ENCODE measurements around the gene OST4. TPM values are rescaled to one million over a fixed set of nuclear protein-coding genes. Genes with fewer than 3 reads are reported as not detected.
"Not testable (repeated sequence)": the region's sequence is repeated elsewhere in the genome, so short reads cannot be mapped to it uniquely, and the experiment has no call there.

OST4 gene
- total RNA-seq, 1 donor from 2014 or later: 411 TPM

GRCh38 chr2:27083410-27084296, 12.2 kb upstream of the OST4 start:
- intact Hi-C loops (cut with DNase I): no loop called here
- ATAC-seq (no peak), DNase-seq (ENCODE audit: missing footprints) (no peak)

GRCh38 chr2:27082773-27083409, 11.4 kb upstream of the OST4 start:
- DNase-seq (ENCODE audit: missing footprints): no peak

GRCh38 chr2:27081984-27082772, 10.7 kb upstream of the OST4 start:
- intact Hi-C loops (cut with DNase I): no loop called here
- ATAC-seq (no peak), DNase-seq (ENCODE audit: missing footprints) (no peak)

More at GRCh38 chr2:27082773-27083409, 11.4 kb upstream of the OST4 start:
- intact Hi-C loops (cut with DNase I): no loop called here
- no peak for ATAC-seq

- DNase-seq (ENCODE audit: missing footprints) (no peak), ATAC-seq (no peak)
- intact Hi-C loops (cut with DNase I): no loop called here
These were observed 9.1 kb upstream of the OST4 start for GRCh38 chr2:27080603-27080936.

- DNase-seq (ENCODE audit: missing footprints) (no peak), ATAC-seq (no peak)
- intact Hi-C loops (cut with DNase I): no loop called here
These were observed 8.7 kb upstream of the OST4 start for GRCh38 chr2:27080140-27080469.

GRCh38 chr2:27079233-27080139, 8.0 kb upstream of the OST4 start:
- ATAC-seq: no peak
- intact Hi-C loops (cut with DNase I): no loop called here
- DNase-seq (ENCODE audit: missing footprints): no peak

GRCh38 chr2:27078267-27079194, 7.1 kb upstream of the OST4 start, which contains the start of gene EMILIN1:
Gene EMILIN1, plus strand, starts transcription at chr2:27078615. Its CDS starts 451 bp downstream, at chr2:27079066.
- intact Hi-C loops (cut with DNase I): no loop called here
- peak; percentile 80 for ATAC-seq
- peak; percentile 91 for DNase-seq (ENCODE audit: missing footprints)

- DNase-seq (ENCODE audit: missing footprints): no peak
- no peak for ATAC-seq
- intact Hi-C loops (cut with DNase I): no loop called here
These were observed 5.8 kb upstream of the OST4 start for GRCh38 chr2:27077231-27077630.

- intact Hi-C loops (cut with DNase I): no loop called here
- DNase-seq (ENCODE audit: missing footprints): no peak
- ATAC-seq: no peak
These were observed 4.9 kb upstream of the OST4 start for GRCh38 chr2:27076323-27076722.

- intact Hi-C loops (cut with DNase I); ATAC-seq; DNase-seq (ENCODE audit: missing footprints): not testable (repeated sequence)
These were observed 4.1 kb upstream of the OST4 start for GRCh38 chr2:27075566-27075871.

- no peak for ATAC-seq
- intact Hi-C loops (cut with DNase I): loop anchor here (5.0 kb wide), 1 partner anchor 43 kb away; the partner anchor contains the start of gene TMEM214
- peak; percentile 84 for DNase-seq (ENCODE audit: missing footprints)
These were observed 3.5 kb upstream of the OST4 start for GRCh38 chr2:27074738-27075565.

GRCh38 chr2:27073782-27074181, 2.3 kb upstream of the OST4 start:
- ATAC-seq (no peak), DNase-seq (ENCODE audit: missing footprints) (no peak)
- intact Hi-C loops (cut with DNase I): loop anchor here (5.0 kb wide), 1 partner anchor 41 kb away; the partner anchor contains the start of gene TMEM214

GRCh38 chr2:27072920-27073319, 1.5 kb upstream of the OST4 start:
- DNase-seq (ENCODE audit: missing footprints) (no peak), ATAC-seq (no peak)
- intact Hi-C loops (cut with DNase I): loop anchor here (5.0 kb wide), 1 partner anchor 41 kb away; the partner anchor contains the start of gene TMEM214

GRCh38 chr2:27071990-27072830, 756 bp upstream of the OST4 start:
- ATAC-seq (peak; percentile 58), DNase-seq (ENCODE audit: missing footprints) (peak; percentile 84)
- intact Hi-C loops (cut with DNase I): loop anchor here (2.0 to 5.0 kb wide), 2 partner anchors 21 to 40 kb away; partner anchors contain the start of genes AGBL5 and TMEM214

GRCh38 chr2:27070653-27071276, 689 bp downstream of the OST4 start:
- ATAC-seq: no peak
- intact Hi-C loops (cut with DNase I): loop anchor here (2.0 to 5.0 kb wide), 2 partner anchors 20 to 38 kb away; partner anchors contain the start of genes AGBL5 and TMEM214
- DNase-seq (ENCODE audit: missing footprints): no peak

Measured in Right ventricle myocardium inferior (tissue), 1 donor.